SIG-M5 treated with dmso at 0.1 percent for 504 hours (cell line): ENCODE measurements around the gene FCGR1A.
"Not testable (repeated sequence)": the region's sequence is repeated elsewhere in the genome, so short reads cannot be mapped to it uniquely, and the experiment has no call there.

ENCODE experiments used
- DNase-seq: peaks from one replicate; lab custom pipeline; 2025; ENCODE audit not compliant: unreplicated experiment; lab: John Stamatoyannopoulos, UW

Gene FCGR1A

GRCh38 chr1:149782600-149782999 is at the start of gene FCGR1A:
TSS of gene FCGR1A (plus strand) at chr1:149782694. CDS start at chr1:149782744, 50 bp downstream.
- not testable (repeated sequence) for DNase-seq

- DNase-seq = not testable (repeated sequence)
These were observed 49.7 kb upstream of the FCGR1A start for GRCh38 chr1:149732781-149733180.

- not testable (repeated sequence) for DNase-seq
These were observed 47.8 kb upstream of the FCGR1A start for GRCh38 chr1:149734692-149735091.

GRCh38 chr1:149740148-149740581 is 42.3 kb upstream of the FCGR1A start:
- DNase-seq = not testable (repeated sequence)

GRCh38 chr1:149740590-149741230 is 41.8 kb upstream of the FCGR1A start:
- not testable (repeated sequence) for DNase-seq

GRCh38 chr1:149741914-149742313 is 40.6 kb upstream of the FCGR1A start:
- not testable (repeated sequence) for DNase-seq

- DNase-seq = not testable (repeated sequence)
These were observed 35.8 kb upstream of the FCGR1A start for GRCh38 chr1:149746463-149747356.

GRCh38 chr1:149747359-149748143 is 34.9 kb upstream of the FCGR1A start:
- not testable (repeated sequence) for DNase-seq

- DNase-seq = not testable (repeated sequence)
These were observed 34.4 kb upstream of the FCGR1A start for GRCh38 chr1:149748144-149748500.

GRCh38 chr1:149750562-149750961 is 31.9 kb upstream of the FCGR1A start:
- DNase-seq = not testable (repeated sequence)

- DNase-seq = not testable (repeated sequence)
These were observed 30.3 kb upstream of the FCGR1A start for GRCh38 chr1:149752186-149752585.

GRCh38 chr1:149753466-149753865 is 29.0 kb upstream of the FCGR1A start:
- DNase-seq = not testable (repeated sequence)

GRCh38 chr1:149755294-149755693 is 27.2 kb upstream of the FCGR1A start:
- DNase-seq = peak; percentile 77

- not testable (repeated sequence) for DNase-seq
These were observed 20.2 kb upstream of the FCGR1A start for GRCh38 chr1:149762294-149762693.

GRCh38 chr1:149764087-149764800 is 18.2 kb upstream of the FCGR1A start:
- not testable (repeated sequence) for DNase-seq

- not testable (repeated sequence) for DNase-seq
These were observed 16.3 kb upstream of the FCGR1A start for GRCh38 chr1:149766241-149766640.

- not testable (repeated sequence) for DNase-seq
These were observed 13.3 kb upstream of the FCGR1A start for GRCh38 chr1:149769216-149769615.

GRCh38 chr1:149770661-149771060 is 11.8 kb upstream of the FCGR1A start:
- DNase-seq = not testable (repeated sequence)

- not testable (repeated sequence) for DNase-seq
These were observed 10.7 kb upstream of the FCGR1A start for GRCh38 chr1:149771653-149772425.
